ENCODE results near the gene RELA.

DNA sequence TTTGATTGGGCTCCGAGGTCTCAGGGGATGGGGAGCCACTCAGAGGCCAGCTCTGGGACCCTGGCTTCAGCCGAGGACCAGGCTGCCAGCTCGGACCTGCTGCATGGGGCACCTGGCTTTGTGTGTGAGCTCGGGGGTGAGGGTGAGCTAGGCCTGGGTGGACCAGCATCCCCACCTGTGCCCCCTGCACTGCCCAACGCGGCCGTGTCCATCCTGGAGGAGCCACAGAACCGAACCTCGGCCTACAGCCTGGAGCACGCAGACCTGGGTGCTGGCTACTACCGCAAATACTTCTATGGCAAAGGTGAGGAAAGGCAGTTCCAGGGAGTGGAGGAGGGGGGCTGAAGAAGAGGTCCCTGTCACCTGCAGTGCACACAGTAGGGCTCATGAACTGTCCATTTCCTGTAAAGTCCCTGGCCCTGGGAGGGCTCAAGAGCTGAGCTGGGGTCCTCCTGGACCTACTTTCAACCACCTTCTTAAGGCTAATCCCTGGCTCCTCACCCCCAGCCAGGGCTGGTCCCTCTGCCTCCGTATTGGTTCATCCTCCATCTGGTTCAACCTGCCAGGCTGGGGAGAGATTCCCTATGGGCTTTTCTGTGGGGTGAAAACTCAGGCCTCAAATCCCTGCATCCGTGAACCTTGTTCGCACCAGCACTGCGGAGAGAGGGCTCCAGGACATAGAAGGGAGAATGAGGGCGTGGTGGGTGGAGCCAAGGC lies 21.3 kb downstream of the RELA start:
- TF ChIP-seq, protein P1, sequence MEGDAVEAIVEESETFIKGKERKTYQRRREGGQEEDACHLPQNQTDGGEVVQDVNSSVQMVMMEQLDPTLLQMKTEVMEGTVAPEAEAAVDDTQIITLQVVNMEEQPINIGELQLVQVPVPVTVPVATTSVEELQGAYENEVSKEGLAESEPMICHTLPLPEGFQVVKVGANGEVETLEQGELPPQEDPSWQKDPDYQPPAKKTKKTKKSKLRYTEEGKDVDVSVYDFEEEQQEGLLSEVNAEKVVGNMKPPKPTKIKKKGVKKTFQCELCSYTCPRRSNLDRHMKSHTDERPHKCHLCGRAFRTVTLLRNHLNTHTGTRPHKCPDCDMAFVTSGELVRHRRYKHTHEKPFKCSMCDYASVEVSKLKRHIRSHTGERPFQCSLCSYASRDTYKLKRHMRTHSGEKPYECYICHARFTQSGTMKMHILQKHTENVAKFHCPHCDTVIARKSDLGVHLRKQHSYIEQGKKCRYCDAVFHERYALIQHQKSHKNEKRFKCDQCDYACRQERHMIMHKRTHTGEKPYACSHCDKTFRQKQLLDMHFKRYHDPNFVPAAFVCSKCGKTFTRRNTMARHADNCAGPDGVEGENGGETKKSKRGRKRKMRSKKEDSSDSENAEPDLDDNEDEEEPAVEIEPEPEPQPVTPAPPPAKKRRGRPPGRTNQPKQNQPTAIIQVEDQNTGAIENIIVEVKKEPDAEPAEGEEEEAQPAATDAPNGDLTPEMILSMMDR (conservative IDR thresholded peaks at IDR 0.05; ENCODE audit: low read depth, low read length), result no peak
- no peak for TF ChIP-seq EZH2 (IDR thresholded peaks at IDR 0.05; ENCODE audit: borderline replicate concordance, low read depth, low read length, poor library complexity, severe bottlenecking)
